GM10266 (cell line): ENCODE results near the gene BCL11B.

ENCODE experiments used
- DNase-seq: peaks from one replicate; pipeline ENCODE4 v3.0.0; 2012; ENCODE audit errors: extremely low spot score
- TF ChIP-seq, protein P1 (sequence below): IDR thresholded peaks from 2 replicates; pipeline ENCODE4 v1.5.1; 2012; ENCODE audit warnings: mild to moderate bottlenecking, low read depth; ENCODE audit not compliant: control insufficient read depth, insufficient read depth; ENCODE audit errors: missing control alignments

The BCL11B gene

GRCh38 chr14:99245564-99246511, 26.2 kb downstream of the BCL11B start:
- no peak for DNase-seq
- TF ChIP-seq, protein P1, sequence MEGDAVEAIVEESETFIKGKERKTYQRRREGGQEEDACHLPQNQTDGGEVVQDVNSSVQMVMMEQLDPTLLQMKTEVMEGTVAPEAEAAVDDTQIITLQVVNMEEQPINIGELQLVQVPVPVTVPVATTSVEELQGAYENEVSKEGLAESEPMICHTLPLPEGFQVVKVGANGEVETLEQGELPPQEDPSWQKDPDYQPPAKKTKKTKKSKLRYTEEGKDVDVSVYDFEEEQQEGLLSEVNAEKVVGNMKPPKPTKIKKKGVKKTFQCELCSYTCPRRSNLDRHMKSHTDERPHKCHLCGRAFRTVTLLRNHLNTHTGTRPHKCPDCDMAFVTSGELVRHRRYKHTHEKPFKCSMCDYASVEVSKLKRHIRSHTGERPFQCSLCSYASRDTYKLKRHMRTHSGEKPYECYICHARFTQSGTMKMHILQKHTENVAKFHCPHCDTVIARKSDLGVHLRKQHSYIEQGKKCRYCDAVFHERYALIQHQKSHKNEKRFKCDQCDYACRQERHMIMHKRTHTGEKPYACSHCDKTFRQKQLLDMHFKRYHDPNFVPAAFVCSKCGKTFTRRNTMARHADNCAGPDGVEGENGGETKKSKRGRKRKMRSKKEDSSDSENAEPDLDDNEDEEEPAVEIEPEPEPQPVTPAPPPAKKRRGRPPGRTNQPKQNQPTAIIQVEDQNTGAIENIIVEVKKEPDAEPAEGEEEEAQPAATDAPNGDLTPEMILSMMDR = no peak

DNA sequence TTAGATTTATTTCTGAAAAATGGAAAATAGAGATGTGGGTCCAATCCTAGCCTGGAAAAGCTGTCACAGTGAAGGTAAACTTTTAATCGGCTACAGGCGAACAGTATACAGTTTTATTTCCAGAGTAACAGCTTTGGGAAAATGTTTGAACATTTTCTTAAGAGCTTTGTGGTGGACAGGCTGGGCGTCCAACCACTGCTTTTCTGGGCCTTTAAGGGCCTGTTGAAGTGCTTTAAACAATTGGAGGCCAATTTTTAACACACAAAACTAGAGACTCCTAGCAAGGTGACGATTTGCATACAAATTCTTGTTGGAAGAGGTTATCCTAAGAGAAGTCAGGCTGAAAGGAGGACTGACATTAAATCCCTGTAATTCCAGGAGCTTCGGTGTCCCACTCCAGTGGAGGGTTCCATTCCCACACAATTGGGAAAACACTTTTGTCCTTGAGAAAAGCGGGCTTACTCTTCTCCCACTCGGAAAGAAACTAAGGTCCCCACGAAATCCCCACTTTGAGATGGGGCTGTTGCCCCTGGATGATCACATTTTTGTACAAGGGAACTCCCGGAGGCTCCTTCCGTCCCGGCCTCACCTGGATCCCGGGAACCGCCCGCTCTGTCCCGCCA, 26.9 kb downstream of the BCL11B start:
- DNase-seq = no peak
- TF ChIP-seq, protein P1 = no peak

DNA sequence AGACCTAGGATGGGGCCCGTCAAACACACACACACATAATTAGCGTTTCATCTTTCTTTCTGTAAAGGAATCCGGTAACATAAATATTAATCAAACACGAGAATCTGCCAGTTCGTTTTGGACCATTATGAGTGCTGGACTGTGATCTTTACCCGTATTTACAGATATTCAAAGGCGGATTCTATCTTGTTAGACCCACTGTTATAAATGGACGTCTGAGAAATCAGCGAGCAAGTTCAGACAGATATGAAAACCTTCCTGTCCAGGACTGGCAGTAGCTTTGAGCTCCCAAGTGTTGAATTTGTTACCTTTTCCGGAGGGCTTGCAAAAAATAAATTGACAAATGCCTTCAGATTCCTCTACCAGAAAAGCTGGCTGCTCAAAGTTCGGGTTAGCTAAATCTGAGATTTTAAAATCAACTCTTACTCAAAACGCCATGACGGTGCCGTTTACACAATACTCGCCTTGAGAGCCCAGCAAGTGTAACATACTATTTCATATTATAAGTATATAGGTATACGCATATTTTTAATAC, 27.6 kb downstream of the BCL11B start:
- no peak for DNase-seq
- TF ChIP-seq, protein P1 = no peak

DNA sequence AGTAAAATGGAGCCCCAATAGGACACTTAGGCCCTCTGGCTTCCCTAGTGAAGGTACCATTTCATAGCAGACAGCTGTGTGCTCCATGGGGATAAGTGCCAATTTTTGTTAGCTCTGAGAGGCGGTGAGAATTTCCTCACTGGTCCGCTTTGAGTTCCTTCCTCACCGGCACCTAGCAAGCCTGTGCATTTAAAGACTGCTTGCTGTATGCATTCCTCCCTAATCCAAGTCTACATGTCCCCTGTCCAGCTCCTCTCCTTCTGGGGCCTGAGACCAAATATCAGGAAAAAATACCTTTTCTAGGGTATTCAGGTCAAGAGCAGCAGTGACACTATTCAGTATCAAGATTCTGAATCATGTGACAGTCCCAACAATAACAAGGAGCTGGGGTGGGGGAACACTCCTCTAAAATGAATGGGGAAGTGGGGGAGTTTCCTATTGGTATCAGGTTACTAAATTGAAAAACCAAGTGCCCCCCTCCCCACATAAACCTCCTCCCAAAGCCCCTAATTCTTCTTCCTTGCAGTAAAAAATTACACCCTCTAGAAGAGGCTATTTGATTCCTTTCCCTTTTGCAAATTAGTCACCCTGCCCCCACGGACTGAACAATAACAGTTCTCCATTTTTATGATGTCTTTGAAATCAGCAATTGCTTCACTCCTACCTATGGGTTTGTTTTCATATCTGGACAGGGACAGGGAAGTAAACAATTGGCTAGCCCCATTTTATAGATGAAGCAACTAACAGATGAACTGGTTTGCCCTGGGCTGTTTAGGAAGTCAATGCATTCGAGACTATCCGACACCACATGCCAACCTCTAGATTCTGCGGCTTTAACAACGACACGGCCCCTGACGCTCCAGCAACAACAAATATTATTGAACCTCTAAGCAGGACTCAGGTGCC, 28.9 kb downstream of the BCL11B start:
- TF ChIP-seq, protein P1 = no peak
- no peak for DNase-seq

DNA sequence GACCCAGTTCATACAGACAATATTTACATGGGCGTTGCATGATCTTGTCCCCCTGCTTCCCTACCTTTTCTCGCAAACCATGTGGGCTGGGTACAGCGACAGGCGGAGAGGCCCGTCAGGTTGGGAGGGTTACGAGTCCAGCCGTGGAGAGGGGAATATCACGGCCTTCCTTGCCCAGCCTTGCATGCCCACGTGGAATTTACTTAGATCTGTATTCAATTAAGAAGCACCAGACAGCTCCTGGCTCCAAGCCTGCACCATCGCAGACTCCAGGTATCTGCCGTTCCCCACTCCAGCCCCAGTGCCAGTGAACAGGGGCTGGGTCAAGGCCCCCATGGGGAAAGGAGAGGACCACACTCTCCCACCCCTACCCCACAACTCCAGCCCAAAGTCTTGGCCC, 29.8 kb downstream of the BCL11B start:
- TF ChIP-seq, protein P1 = no peak

GRCh38 chr14:99241325-99242010, 30.5 kb downstream of the BCL11B start:
- TF ChIP-seq, protein P1 = no peak
- no peak for DNase-seq

More for the DNA sequence above, 29.8 kb downstream of the BCL11B start:
- DNase-seq = no peak
